Kidney (tissue), 14 donors: ENCODE data around the gene FAM222B. TPM values are rescaled to one million over a fixed set of nuclear protein-coding genes. Genes with fewer than 3 reads are reported as not detected.
"Not testable (repeated sequence)": the region's sequence is repeated elsewhere in the genome, so short reads cannot be mapped to it uniquely, and the experiment has no call there.

Experiments used
- DNase-seq, 5 donors: peaks; one replicate each; pipeline ENCODE4 v3.0.0-alpha.2; 2013 to 2020
- FAIRE-seq: peaks from 2 replicates; lab custom pipeline; 2012; peaks lifted over from hg19 to GRCh38; lab: Jason Lieb, UNC
- H3K27ac ChIP-seq, 2 donors: one replicate each; pipeline ENCODE4 v1.7.0; 2013; ENCODE audit warnings: low read depth in 2 of 2, low read length in 2 of 2, inconsistent platforms in 1 of 2
- H3K27me3 ChIP-seq: one replicate; pipeline ENCODE4 v1.7.1; 2013; ENCODE audit warnings: low read length, inconsistent platforms; ENCODE audit not compliant: control insufficient read depth, insufficient read depth
- H3K36me3 ChIP-seq, 3 donors: one replicate each; pipeline versions ENCODE4 v1.7.0 to v1.7.1; 2013; ENCODE audit warnings: low read length in 3 of 3, control low read depth in 1 of 3, inconsistent platforms in 1 of 3; ENCODE audit not compliant: insufficient read depth in 3 of 3, control insufficient read depth in 2 of 3
- H3K4me1 ChIP-seq, 3 donors: one replicate each; pipeline versions ENCODE4 v1.7.0 to v1.7.1; 2013; ENCODE audit warnings: low read length in 3 of 3, inconsistent platforms in 1 of 3, low read depth in 1 of 3; ENCODE audit not compliant: control insufficient read depth in 2 of 3, insufficient read depth in 2 of 3
- H3K4me3 ChIP-seq, 3 donors: one replicate each; pipeline versions ENCODE4 v1.7.0 to v1.8.1; 2013; ENCODE audit warnings: low read length in 3 of 3, control low read depth in 1 of 3, inconsistent platforms in 1 of 3
- H3K9ac ChIP-seq, 3 donors: one replicate each; pipeline versions ENCODE4 v1.7.0 to v1.7.1; 2013; ENCODE audit warnings: low read length in 3 of 3, control low read depth in 1 of 3, inconsistent platforms in 1 of 3
- H3K9me3 ChIP-seq, 3 donors: one replicate each; pipeline versions ENCODE4 v1.7.0 to v1.7.1; 2013; ENCODE audit warnings: low read length in 3 of 3, control low read depth in 1 of 3, inconsistent platforms in 1 of 3; ENCODE audit not compliant: control insufficient read depth in 2 of 3, insufficient read depth in 1 of 3
- intact Hi-C: fragments of 100-400 bp; cut with DNase I; formaldehyde crosslinking; loops from one replicate; pipeline ENCODE4 v1.11.1; 2022
- polyA plus RNA-seq: library from polyadenylated mRNA; stranded (reverse); fragments of 350-450 nt; fragmentation: Illumina TruSeq; extraction: RNeasy Lipid Tissue Mini Kit (QIAGEN cat#74804); gene quantifications from one replicate; pipeline ENCODE4 v1.2.3, GENCODE V29; 2014; ENCODE audit warnings: low read depth, low replicate concordance; ENCODE audit not compliant: insufficient read depth
- total RNA-seq: library from RNA; stranded (reverse); fragmentation: NEBNext Ultra II Directional; extraction: Animal tissue kit (Norgen Biotek cat#: 25700); gene quantifications from one replicate; pipeline ENCODE4 v1.2.1, GENCODE V29; 2021
- TF ChIP-seq, protein P1 (sequence below): IDR thresholded peaks from 3 replicates; pipeline ENCODE4 v1.5.1; 2012; ENCODE audit warnings: mild to moderate bottlenecking, moderate library complexity, borderline replicate concordance; ENCODE audit not compliant: insufficient read depth; ENCODE audit errors: extremely low read depth
- donor health status: control.
- donor health status: control.
- donor health status: control.
- donor health status: control.
- donor health status: control.
- donor health status: DM: yes; HTN: yes; CAD: no.
- donor health status: Normal renal cell carcinoma (clear cell type).

FAM222B gene
- total and polyA plus RNA-seq, 2 donors from 2014 or later = 13.0 to 31.0 TPM

DNA sequence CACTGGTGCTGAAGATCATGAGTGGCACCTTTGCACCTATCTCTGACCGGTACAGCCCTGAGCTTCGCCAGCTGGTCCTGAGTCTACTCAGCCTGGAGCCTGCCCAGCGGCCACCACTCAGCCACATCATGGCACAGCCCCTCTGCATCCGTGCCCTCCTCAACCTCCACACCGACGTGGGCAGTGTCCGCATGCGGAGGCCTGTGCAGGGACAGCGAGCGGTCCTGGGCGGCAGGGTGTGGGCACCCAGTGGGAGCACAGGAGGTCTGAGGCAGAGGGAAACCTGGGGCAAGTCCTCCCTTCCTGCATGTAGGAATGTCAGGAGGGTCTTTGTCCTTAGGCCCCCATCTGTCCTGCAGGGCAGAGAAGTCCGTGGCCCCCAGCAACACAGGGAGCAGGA lies 105.3 kb downstream of the FAM222B start:
- Histone ChIP-seq H3K9me3 (no peaks in the 10 kb centered on the region), H3K27ac (no peak overlapping the region), H3K27me3 (no peaks in the 10 kb centered on the region), H3K4me1 (no peaks in the 10 kb centered on the region), H3K9ac (no peak overlapping the region), H3K4me3 (no peak overlapping the region), H3K36me3 (peaks cover 0 to 2% (median 0%) of the 10 kb centered on the region in 3 donors)
- TF ChIP-seq, protein P1, sequence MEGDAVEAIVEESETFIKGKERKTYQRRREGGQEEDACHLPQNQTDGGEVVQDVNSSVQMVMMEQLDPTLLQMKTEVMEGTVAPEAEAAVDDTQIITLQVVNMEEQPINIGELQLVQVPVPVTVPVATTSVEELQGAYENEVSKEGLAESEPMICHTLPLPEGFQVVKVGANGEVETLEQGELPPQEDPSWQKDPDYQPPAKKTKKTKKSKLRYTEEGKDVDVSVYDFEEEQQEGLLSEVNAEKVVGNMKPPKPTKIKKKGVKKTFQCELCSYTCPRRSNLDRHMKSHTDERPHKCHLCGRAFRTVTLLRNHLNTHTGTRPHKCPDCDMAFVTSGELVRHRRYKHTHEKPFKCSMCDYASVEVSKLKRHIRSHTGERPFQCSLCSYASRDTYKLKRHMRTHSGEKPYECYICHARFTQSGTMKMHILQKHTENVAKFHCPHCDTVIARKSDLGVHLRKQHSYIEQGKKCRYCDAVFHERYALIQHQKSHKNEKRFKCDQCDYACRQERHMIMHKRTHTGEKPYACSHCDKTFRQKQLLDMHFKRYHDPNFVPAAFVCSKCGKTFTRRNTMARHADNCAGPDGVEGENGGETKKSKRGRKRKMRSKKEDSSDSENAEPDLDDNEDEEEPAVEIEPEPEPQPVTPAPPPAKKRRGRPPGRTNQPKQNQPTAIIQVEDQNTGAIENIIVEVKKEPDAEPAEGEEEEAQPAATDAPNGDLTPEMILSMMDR = no peak
- DNase-seq = peak in 1 of 5 donors; percentile 73
- FAIRE-seq = no peak
- intact Hi-C loops = no loop called here

DNA sequence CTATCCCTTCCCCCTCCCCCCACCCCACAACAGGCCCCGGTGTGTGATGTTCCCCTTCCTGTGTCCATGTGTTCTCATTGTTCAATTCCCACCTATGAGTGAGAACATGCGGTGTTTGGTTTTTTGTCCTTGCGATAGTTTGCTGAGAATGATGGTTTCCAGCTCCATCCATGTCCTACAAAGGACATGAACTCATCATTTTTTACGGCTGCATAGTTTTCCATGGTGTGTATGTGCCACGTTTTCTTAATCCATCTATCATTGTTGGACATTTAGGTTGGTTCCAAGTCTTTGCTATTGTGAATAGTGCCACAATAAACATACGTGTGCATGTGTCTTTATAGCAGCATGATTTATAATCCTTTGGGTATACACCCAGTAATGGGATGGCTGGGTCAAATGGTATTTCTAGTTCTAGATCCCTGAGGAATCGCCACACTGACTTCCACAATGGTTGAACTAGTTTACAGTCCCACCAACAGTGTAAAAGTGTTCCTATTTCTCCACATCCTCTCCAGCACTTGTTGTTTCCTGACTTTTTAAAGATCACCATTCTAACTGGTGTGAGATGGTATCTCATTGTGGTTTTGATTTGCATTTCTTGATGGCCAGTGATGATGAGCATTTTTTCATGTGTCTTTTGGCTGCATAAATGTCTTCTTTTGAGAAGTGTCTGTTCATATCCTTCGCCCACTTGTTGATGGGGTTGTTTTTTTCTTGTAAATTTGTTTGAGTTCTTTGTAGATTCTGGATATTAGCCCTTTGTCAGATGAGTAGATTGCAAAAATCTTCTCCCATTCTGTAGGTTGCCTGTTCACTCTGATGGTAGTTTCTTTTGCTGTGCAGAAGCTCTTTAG lies 106.4 kb downstream of the FAM222B start:
- H3K9me3 ChIP-seq, FAIRE-seq, H3K4me3 ChIP-seq, H3K9ac ChIP-seq, H3K4me1 ChIP-seq, H3K27ac ChIP-seq, intact Hi-C loops, DNase-seq, H3K27me3 ChIP-seq, H3K36me3 ChIP-seq: not testable (repeated sequence)

DNA sequence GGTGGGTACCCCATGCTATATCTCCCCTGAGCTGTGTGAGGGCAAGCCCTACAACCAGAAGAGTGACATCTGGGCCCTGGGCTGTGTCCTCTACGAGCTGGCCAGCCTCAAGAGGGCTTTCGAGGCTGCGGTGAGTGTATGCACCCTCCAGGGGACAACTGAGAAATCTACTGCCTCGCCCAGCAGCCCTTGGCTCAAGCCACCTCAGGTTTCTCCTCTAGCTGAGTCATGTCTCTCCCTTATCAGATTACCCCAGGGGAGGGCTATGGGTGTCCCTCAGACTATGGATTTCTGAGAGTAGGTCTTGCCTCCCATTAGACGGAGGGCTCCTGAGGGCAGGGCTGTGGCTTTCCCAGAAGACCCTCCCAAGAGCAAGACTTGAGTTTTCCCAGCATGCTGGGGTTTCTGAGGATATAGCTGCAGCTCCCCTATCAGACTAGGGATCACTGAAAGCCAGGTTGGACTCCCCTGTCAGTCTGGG lies 107.3 kb downstream of the FAM222B start:
- intact Hi-C loops = no loop called here
- H3K9ac ChIP-seq = no peak overlapping the region
- DNase-seq (peak in 1 of 5 donors; percentile 60), FAIRE-seq (no peak)
- H3K4me3 ChIP-seq = no peak overlapping the region
- TF ChIP-seq, protein P1 = no peak
- H3K36me3 ChIP-seq = peaks cover 0 to 2% (median 0%) of the 10 kb centered on the region in 3 donors
- H3K4me1 ChIP-seq = no peaks in the 10 kb centered on the region
- no peak overlapping the region for H3K27ac ChIP-seq
- H3K9me3 ChIP-seq = no peaks in the 10 kb centered on the region
- H3K27me3 ChIP-seq = no peaks in the 10 kb centered on the region

DNA sequence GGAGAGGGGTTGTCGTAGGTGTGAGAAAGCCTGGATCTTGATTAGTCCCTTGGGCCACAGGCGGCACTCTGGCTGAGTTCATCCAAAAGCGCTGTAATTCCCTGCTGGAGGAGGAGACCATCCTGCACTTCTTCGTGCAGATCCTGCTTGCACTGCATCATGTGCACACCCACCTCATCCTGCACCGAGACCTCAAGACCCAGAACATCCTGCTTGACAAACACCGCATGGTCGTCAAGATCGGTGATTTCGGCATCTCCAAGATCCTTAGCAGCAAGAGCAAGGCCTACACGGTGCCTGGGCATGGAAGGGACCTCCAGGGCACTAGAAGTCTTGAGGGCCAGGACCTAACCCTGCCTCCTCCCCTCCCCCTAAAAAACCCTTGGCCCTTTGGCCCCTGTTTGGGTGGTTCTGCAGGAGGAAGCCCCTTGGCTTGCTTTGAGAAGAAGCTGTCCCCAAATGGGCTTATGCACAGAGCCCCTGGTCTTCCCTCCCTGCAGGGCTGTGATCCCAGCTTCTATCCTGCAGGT lies 107.8 kb downstream of the FAM222B start:
- Histone ChIP-seq H3K27me3 (no peaks in the 10 kb centered on the region), H3K9ac (no peak overlapping the region), H3K36me3 (peaks cover 0 to 2% (median 0%) of the 10 kb centered on the region in 3 donors), H3K4me1 (no peaks in the 10 kb centered on the region), H3K27ac (no peak overlapping the region), H3K4me3 (no peak overlapping the region), H3K9me3 (no peaks in the 10 kb centered on the region)
- FAIRE-seq (no peak), DNase-seq (peak in 1 of 5 donors; percentile 41)
- intact Hi-C loops = no loop called here
- TF ChIP-seq, protein P1 = no peak
